Measurements from ENCODE around the gene NPM3.

The NPM3 gene, protein sequence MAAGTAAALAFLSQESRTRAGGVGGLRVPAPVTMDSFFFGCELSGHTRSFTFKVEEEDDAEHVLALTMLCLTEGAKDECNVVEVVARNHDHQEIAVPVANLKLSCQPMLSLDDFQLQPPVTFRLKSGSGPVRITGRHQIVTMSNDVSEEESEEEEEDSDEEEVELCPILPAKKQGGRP

GRCh38 chr10:101782811-101783735 lies at the start of gene NPM3:
NPM3 (minus strand) TSS chr10:101783446; CDS start chr10:101783390, 56 bp downstream.
- TF ChIP-seq, protein P1, sequence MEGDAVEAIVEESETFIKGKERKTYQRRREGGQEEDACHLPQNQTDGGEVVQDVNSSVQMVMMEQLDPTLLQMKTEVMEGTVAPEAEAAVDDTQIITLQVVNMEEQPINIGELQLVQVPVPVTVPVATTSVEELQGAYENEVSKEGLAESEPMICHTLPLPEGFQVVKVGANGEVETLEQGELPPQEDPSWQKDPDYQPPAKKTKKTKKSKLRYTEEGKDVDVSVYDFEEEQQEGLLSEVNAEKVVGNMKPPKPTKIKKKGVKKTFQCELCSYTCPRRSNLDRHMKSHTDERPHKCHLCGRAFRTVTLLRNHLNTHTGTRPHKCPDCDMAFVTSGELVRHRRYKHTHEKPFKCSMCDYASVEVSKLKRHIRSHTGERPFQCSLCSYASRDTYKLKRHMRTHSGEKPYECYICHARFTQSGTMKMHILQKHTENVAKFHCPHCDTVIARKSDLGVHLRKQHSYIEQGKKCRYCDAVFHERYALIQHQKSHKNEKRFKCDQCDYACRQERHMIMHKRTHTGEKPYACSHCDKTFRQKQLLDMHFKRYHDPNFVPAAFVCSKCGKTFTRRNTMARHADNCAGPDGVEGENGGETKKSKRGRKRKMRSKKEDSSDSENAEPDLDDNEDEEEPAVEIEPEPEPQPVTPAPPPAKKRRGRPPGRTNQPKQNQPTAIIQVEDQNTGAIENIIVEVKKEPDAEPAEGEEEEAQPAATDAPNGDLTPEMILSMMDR (conservative IDR thresholded peaks at IDR 0.05; ENCODE audit: low read length), result no peak
- DNase-seq (ENCODE audit: low read depth), result peak; percentile 66
- peak within 1 kb of the TSS; percentile 84 for H3K4me3 ChIP-seq (ENCODE audit: low read length)

DNA sequence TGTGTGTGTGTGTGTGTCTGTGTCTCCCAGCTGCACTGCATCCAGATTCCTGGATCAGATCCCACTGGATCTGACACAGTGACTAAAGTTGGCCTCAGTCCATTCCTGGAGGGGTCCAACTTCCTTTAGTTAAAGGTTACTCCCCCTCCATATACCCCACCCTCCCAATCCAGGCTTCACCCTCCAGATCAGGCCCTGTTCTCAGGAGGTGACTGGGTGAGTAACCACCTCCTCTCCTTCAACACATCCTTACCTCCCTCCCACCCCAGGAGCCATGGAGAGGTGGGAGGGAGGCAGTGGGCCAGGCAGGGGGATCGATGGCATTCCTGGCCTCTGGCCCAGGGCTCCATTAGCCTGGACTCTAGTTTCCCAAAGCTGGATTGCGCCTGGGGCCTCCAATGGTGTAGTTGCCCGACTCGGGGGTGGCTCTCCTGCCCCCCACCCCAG lies 49.1 kb upstream of the NPM3 start:
- TF ChIP-seq, protein P1 (conservative IDR thresholded peaks at IDR 0.05; ENCODE audit: low read length), result no peak
- H3K4me3 ChIP-seq (ENCODE audit: low read length), result no peak overlapping the region
- no peak for DNase-seq (ENCODE audit: low read depth)

DNA sequence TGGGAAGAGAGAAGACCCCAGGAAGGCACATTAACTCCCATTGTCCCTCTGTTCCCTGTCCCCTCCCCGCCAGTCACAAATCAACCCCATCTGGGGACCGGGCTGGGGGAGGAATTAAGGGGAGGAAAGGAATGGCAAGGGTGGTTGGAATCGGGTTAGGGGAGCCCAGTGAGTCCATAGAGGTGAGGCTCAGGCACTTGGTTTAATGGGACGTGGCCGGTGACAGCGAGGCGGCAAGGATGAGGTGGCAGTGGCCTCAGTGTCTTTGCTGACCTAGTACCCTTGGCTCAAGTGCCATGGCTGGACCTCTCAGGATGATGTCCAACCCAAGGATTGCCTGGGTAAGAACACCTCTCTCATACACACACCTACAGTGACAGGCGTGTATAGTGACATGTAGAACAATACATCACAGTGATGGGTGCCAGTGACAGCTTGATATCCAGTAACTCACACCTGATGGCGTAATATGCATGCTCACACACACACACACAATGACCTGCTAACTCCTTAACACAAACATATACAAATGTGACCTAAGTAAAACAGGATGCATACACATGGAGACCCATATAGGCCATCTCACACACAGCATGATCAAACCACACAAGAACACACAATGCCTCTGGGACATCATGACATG lies 48.0 kb upstream of the NPM3 start:
- TF ChIP-seq, protein P1 (conservative IDR thresholded peaks at IDR 0.05; ENCODE audit: low read length), result no peak
- peak overlapping the region; percentile 56 for H3K4me3 ChIP-seq (ENCODE audit: low read length)
- no peak for DNase-seq (ENCODE audit: low read depth)

GRCh38 chr10:101830322-101831168 lies 47.3 kb upstream of the NPM3 start:
- DNase-seq (ENCODE audit: low read depth), result peak; percentile 91
- peak overlapping the region; percentile 56 for H3K4me3 ChIP-seq (ENCODE audit: low read length)
- TF ChIP-seq, protein P1 (conservative IDR thresholded peaks at IDR 0.05; ENCODE audit: low read length), result no peak

GRCh38 chr10:101829561-101830315 lies 46.5 kb upstream of the NPM3 start:
- DNase-seq (ENCODE audit: low read depth), result no peak
- H3K4me3 ChIP-seq (ENCODE audit: low read length), result peak overlapping the region; percentile 56; the same call in 1 of the 2 replicates
- TF ChIP-seq, protein P1 (conservative IDR thresholded peaks at IDR 0.05; ENCODE audit: low read length), result no peak
